NCI-H187 (cell line): ENCODE data around the gene HOXA1.

Experiments used
- DNase-seq, 2 experiments: peaks; one replicate each; lab custom pipeline; 2025; lab: John Stamatoyannopoulos, UW

The HOXA1 gene

DNA sequence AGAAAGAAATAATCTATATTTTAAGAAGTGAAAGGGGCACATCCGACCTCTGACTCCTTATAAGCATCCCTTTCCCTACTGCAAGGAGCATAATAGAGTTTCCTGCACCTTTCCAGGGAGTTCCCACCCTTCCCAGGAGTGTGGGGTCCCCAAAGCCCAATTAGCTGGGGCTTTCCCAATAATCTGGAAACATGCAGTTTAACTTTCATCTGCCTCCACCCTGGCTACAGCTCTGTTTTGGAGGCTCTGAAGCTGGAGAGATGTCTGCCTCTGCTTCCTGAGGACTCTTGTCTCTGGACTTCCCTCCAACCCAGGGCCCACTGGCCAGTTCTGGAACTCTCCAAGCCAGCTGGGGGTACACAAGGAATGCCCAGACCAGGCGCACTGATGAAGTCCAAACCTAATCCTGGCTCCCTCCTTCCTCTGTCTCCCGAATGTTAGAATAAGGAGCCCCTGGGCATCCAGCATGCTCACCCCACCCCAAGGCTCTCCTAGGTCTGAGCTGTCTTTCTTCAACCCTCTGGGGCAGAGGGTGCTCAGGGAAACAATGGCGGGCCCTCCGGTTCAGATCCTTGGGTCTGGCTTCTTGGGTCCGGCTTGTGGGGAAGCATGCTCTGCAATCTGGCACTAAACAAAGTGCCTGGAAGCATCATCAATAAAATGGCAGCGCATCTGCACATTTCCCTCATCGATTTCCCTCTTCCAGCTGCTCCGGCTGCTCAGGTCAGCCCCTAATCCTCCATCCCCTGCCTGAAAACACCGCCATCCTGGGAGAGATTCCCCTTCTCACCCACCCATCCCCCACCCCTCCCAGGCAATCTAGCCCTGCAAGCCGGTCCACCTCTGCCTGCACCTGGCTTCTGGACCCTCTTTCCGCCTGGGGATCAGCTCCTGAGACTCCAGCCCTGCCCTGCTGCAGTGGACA lies 21.4 kb upstream of the HOXA1 start:
- DNase-seq = no peak

DNA sequence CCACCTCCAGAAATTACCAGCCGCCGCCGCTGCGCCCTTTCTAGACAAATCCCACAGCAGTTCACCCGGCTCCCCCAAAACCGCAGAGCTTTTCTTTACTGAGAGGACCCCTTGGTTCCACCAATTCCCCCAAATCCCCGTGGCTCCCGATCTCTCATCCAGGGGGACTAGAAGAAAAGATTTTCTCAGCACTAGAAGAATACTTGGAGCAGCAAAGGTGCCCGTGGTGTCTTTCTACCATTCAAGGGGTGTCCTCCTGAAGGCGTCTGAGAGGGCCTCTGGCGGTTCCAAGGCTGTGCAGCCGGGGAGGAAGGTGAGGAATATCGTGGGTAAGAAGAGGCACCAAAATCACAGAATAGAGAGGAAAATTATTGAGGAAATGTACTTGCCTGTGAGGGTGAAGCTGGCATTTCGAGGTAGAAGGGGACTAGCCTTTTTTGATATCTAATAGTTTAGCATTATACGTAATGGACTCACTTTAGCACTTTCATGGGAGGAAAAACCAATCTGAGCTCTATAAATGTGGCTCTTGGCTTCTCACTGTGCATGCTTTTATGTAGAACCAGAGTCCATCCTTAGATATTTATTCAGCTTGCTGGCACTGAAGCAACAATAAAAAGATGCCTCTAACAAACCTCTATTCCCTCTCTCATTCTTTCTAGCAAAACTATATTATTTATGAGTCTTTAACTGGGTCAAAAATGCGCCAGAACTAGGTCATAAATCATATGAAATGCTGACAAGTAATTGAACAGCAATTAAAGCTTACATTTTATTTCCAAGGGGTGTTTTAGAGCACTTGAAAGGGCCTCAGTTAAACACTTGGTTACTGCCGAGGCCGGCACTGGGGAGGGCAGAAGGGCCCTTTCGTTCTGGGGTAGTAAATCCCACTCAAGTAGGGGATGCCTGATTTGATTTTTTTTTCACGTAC lies 20.5 kb upstream of the HOXA1 start:
- no peak for DNase-seq

DNA sequence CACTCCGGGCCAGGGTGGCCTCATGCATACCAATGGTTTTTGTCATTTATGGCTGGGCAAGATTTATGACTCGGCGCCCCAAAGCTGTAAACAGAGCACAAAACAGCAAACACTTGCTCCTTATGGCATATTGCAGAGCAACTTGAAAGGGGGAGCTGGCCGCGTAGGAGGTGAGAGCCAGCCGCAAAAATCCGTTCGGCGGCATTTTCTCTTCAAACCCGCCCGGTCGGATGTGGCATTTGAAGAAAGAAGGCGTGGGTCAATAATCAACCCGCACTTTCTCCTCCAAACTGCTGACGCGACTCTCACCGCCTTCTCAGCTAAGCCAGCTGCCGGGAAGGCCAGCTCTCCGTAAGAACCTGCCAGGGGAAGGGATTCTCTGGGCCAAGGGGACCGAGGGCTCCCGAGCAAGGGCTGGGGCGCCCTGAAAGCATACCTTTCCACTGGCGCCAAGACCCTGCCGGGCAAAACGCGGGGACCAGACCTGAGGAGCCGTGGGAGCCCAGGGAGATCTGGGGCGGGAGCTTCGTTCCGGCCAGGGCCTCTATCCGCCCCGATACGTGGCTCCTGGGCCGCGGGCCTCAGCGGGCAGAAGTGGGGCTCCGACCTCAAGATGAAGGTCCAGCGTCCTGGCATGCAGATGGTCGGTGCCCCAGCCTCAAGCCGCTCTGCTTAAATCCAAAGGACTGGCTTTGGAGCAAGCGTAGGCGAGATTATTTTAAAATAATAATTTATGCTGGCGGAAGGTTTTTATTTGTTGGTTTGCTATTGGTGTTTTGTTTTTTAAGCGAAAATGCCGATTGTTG lies 19.6 kb upstream of the HOXA1 start:
- no peak for DNase-seq

DNA sequence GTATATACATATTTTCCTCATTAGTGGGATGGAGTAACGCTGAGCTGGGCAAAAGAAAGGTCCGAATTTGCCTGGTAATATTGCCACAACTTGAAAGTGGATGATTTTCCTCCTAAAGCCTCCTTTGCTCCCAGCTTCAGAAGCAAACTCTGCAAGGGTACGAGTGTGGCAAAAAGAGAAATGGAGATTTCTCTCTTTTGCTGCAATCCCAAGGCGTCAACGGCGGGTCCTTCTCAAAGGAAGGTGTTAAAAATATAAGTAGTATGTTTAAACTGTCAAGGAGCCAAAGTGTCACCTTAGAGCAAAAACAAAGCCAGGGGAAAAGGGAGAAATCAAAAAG lies 19.1 kb upstream of the HOXA1 start:
- no peak for DNase-seq

DNA sequence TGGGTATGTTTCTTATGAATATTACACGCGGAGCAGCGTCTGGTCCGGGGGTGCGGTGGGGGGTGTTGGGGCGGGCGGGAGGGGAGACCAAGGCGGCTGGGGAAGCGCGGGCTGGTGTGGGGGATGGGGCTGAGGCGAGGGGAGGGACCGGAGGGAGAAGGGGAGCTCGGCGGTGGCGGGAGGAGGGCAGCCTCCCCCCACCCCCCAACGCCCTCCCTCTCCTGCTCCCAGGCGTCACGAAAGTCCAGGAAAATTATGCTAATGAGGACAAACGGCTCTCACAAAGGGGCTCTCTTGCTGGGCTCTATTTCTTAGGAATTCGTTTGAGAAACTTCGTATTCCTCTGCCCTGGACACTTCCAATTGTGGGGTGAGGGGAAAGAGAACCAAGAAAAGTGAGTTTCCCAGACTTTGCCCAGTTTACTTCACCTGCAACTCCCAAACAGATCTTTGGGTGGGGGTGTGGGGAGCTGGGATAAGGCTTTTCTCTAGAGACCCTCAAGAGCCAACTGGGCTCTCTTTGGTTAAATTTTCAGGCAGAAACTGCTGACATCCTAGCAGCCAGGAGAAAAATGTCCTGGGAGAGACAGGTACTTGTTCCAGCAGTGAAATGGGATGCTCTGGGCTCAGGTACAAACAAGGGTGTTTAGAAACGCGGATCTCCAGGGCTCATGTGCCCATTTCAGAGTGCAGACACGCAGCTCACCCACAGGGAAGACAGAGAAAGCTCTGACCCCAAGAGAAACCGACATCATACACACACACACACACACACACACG lies 18.4 kb upstream of the HOXA1 start:
- no peak for DNase-seq

DNA sequence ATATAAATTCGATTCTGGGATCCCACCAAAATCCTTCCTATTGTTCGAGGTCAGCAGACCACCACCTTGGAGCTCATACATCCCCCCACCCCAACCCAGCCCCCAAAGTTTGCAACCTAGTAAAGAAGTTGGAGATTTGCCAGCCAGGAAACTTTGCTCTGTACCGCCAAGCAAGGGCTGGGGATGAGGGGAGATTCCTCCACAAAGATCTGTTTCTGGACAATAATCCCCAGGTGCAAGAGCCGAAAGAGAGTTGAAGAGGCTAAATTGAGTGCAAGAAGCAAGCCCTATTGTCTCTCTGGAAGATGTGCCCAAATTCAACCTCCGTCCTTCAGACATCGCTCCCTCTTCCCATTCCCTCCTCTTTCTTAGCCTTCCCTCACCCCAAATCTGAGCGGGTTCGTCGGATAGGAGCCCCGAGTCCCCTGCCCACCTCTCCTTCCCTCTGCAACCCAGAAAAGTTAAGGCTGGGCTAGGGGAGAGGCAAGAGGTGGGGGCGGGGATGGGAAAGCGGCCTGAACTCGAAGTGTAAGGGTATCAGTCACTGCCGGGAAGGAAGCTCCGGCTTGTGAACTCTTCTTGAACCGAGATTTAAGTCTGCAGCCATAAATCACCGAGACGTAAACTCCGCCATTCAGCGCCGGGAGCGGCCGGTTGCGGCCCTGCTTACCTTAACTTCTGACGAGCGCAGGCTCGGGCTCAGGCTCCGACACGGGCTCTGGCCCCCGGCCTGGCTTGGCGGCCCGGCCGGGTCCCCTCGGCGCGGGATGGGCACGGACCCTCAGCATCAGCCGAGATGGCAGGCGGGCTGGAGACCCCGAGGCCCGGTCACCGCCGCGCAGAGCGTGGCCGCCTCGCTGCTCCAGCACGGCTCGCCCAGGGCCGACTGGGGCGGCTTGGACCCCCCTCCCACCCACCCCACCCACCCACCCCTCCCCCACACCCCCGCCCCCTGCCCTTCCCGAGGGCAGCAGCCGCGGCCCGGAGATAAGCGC lies 17.5 kb upstream of the HOXA1 start:
- DNase-seq = peak in 1 of 2 experiments; percentile 19

DNA sequence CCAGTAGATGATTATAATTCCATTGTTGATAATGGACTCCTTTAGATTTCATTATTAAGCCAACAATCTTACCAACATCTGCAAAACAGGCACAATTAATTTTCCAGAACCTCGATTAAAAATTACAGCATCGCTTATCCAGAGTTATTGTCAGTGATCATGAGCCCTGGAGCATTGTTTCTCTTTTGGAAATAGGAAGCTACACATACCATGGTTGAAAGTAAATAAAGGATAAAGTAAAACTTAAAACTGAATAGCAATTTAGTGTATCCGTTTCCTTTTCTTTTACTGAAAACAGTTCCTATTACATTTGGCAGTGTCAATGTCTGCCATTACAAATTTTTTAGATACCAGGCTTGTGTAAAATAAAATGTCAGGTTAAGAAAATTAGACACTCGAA lies 16.6 kb upstream of the HOXA1 start:
- no peak for DNase-seq

DNA sequence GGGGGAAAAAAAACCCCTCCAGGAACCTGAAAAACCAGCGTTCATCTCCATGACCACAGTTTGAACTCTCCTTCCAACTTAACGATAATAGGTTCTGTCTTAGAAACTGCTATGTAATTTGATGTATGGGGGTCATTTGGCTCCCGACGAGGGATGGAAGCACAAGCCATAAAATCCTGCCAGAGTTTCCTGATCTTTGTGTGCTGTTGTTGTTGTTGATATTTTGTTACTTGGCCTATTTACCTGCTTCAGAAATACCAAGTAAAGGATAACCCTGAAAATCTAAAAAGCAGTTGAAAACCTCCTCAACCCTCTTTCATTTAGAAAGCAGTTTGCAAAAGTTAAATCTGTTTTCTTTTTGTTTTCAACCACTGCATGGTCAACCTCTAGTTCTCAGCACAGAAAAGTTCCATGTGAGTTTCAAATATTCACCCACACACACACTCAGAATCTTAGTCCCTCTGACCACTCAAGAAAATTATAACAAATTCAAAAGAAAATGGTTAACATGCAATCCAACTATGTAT lies 16.0 kb upstream of the HOXA1 start:
- no peak for DNase-seq

DNA sequence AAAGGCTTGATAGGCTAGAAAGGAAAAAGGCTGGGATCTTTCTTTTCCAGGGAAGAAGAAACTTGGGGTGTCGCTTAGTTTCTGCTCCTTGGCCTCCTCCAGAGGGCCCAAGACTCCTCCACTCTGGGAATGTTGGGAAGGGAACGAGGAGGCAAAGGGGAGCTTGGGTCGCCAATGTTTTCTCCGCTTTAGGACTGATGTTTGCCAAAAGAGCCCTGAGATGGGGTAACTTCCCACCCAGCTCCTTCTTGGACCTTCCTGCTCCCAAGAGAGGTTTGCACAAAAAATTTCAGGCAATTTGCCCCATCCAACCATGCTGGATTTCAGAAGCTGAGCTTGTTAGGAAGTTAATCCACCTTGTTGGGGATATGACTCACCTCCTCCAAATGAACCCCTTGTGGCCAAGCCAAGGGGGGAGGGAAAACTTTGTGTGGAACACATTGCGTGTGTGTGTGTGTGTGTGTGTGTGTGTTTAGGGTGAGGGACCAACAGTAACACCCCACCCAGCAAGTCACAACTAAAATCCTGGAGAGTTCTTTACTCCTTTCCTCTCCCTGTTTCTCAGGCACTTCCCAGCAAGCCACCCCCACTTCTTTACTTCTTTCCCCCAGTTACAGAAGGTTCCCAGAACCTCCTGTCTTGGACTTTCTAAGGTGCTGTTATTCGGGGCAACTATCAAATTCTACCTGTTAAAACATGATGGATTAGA lies 15.4 kb upstream of the HOXA1 start:
- no peak for DNase-seq

DNA sequence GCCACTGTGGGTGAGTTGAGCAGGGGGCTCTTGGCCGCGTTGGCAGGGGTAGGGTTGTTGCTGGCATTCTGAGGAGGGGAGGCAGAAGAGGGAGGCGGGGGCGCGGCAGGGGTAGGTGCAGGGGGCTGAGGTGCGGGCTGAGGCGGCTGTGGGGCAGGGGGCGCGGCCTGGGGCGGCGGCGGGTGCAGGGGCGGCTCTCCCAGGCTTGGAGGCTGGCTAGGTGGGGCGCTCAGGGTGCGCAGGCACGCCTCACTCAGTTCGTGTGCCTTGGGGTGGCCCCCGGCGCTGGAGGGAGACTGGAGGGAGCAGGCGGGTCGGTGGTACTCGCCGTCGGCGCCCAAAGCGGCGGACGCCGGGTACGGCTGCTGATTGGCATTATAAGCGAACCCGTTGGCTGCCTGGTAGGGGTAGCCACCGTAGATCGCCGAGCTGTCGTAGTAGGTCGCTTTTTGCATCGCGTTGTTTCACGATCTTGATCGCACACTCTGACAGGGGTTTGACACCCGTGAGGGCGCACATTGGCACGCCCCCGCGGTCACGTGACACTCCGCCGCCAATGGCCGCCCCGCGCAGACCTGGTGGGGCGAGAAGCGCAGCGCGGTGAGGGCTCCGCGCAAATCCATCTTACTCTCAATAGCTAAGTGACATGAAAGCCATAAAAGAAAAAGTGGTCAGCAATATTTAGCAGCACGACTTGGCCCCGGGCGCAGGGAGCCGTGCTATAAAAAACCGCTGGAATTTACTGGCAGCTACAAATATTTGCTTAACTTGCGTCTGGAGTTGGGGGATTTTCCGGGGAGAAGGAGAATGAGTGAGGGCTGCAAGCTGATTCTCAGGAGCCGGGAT lies 14.6 kb upstream of the HOXA1 start:
- DNase-seq = no peak

DNA sequence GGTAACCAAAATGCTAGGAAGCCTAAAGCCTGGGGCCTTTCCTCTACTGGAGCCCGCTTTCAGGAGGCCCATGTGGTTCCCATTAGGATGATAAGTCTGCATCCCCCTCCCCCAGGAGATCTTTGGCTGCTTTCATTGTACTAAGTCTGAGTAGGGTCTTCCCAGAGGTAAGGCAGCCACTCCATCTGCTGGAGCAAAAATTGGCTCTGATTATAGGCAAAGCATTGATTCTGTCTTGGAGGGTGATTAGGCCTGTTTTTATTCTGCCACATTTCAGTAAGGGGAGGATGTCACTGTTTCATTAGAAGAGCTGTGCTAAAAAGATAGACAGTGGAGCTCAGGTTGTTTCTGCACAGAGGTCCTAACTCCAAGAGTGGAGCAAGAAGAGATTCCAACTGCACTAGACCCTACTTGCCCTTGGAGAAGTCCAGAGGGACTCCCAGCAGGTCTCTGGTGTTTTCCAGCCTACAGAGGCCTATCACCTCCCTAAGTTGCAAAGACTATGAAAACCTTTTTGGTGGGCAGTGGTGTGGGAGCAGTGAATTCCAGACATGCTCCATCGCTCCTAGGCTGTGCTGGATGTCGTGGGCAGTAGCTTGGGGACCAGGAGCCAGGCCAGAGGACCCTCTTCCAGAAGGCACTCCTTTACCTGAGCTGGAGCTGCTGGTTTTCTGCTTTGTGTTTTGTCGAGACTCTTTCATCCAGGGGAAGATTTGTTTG lies 13.8 kb upstream of the HOXA1 start:
- no peak for DNase-seq

DNA sequence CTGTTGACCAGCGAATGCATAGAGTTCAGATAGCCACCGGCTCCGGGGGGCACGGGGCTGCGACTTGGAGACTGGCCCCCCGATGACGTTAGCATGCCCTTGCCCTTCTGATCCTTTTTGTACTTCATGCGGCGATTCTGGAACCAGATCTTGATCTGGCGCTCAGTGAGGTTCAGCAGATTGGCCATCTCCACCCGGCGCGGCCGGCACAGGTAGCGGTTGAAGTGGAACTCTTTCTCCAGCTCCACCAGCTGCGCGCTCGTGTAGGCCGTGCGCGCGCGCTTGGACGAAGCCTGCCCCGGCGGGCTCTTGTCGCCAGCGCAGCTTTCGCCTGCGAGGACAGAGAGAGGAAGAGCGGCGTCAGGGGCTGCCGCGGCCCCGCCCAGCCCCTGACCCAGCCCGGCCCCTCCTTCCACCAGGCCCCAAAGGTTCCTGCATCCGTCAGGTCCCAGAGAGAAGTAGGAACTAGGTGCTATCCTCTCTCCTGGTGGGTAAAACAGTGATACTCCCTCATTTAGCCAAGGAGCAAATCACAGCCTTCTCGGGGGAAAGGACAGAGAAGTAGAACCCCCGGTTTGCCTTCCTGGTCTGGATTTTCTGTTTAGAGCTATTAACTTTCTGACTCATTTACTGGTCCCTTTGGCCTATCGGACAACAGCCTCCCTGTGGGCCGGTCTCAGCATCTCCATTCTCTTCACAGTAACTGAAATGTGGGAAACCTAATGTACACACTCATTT lies 12.8 kb upstream of the HOXA1 start:
- no peak for DNase-seq

DNA sequence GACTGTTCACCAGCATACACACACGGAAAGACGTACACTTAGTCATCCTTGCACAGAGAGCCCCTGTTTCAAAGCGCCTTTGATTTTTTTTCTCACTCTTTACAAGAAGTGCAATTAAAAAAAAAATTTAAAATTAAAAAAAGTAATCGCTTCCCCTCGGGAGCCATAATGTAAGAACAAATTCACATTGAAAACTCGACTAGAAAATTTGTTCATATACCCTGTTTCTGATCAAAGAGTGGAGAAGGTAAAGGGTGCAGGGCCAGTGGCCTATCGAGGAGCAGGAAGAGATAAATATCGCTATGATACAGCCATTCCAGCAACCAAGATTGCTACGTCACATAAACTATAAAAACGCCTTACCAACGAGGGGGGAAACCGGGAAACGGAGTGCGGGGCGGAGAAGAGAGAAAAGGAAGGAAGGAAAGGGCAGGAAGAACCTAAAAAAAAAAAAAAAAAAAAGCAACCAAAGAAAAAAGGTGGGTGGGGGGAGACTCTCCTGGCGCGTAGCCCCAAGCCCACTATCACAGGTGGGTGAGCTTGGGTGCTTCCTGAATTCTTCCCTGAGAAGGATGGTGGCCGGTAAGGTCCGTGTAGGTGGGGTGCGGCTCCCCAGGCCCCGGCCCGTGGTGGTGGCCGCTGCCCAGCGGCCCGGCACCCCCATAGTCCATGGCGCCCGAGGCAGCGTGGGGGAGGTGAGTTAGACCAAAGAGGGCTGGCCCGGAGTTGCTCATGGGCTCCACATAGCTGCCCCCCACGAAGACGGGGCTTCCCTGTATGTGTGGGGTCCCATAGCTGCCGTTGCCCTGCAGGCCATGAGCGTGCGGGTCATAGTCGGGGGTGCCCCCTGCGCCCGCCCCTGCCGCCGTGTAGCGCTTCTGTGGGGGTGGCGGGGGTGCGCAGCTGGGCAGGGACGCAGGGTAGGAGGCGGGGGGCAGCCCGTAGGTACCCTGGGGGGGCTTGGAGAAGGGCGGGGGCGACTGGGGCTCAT lies 11.9 kb upstream of the HOXA1 start:
- DNase-seq = no peak

DNA sequence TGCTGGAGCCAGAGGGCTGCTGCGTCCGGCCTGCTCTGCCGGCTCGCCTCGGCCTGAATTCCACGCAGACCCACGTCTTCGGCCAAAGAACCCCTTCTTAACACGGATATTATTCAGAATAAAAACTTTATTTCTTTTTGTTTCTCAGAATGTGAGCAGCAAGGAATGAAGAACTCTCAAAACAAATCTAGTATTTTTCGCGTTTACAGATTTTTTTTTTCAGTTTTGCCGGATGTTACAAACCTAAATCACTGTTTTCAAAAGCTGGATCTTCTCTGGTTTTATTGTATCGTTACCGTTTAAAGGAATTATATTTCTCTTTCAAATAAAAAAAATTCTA lies 11.1 kb upstream of the HOXA1 start:
- no peak for DNase-seq

DNA sequence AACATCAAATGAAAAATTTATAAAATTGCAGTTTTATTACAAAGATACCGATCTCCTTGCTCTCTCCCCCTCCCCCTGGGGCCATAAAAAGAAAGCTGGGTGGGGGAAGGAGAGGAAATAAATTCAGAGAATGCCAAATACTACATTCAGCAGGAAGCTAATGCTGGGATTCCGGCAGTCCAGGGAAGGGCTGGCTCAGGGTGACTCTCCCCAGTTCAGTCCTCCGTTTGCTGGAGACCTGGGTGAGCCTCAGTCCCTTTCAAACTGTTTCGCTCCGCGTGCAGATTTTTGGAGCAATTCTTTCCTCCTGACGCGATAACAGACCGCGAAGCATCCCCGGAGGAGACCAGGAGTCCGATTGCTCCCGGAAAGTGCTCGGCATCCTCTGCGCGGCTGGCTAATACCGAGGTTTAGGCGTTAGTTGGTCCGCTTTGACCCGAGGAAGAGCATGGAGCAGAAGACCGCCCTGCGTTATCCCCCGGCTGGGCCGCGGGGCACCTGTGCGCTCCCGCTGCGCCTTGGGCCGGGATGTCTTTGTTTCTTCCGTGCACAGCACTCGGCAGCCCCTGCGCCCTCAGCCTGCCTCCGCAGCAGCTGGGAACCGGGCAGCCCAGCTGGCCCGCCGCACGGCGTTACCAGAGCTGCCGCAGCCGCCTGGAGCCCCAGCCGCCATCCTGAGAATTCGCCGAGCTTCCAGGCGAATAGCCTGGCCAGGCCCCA lies 10.5 kb upstream of the HOXA1 start:
- no peak for DNase-seq
